AG10803 (cell line): ENCODE results near the gene CTXND2.
"Not testable (repeated sequence)": the region's sequence is repeated elsewhere in the genome, so short reads cannot be mapped to it uniquely, and the experiment has no call there.

ENCODE experiments used
- DNase-seq: peaks from one replicate; pipeline ENCODE4 v3.0.0; 2010; ENCODE audit warnings: low read depth
- H3K4me3 ChIP-seq: 2 replicates; pipeline ENCODE4 v1.5.1; 2011; ENCODE audit warnings: mild to moderate bottlenecking, low read length, control low read depth
- CTCF ChIP-seq: conservative IDR thresholded peaks from 2 replicates; pipeline ENCODE4 v1.5.1; 2011; ENCODE audit warnings: mild to moderate bottlenecking, low read length, control low read depth, inconsistent platforms

Gene CTXND2

GRCh38 chr1:150876119-150876454 lies 10.8 kb upstream of the CTXND2 start:
- peak; percentile 45 for DNase-seq
- TF ChIP-seq CTCF: no peak
- peak overlapping the region; percentile 85 for H3K4me3 ChIP-seq

- not testable (repeated sequence) for H3K4me3 ChIP-seq
- peak; percentile 2 for DNase-seq
Measured at GRCh38 chr1:150878931-150879330, 8.0 kb upstream of the CTXND2 start.

DNA sequence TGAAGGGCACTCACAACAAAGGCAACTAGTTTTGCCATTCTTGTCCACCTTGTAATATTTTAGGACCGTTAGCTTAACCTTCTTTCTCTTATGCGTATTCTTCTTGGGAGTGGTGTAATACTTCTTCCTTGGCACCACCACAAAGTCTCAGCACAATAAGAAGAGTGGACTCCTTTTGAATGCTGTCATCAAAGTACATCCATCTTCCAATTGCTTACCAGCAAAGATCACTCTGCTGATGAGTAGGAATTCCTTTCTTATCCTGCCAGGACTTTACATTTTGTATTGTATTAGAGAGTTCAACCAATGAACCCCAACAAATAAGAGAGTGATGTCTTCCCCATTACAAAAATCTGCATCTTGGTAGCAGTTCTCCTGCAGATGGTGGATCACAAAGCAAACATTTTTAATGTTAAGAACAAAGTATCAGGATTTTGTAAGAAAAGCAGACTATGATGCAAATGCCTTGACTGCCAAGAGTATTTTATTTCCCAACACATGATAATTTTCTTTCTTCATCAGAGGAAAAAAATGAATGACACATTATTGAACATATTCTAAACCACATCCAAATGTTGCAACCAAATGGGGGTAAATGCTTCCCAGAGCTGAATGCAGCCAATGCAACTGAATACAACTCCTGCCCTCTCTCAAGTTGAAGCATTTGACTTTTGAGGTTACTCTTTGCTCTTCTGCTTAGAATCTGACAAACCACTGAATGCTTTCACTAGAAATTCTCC lies 5.4 kb upstream of the CTXND2 start:
- DNase-seq: peak; percentile 98

GRCh38 chr1:150883121-150883520 lies 3.8 kb upstream of the CTXND2 start:
- not testable (repeated sequence) for H3K4me3 ChIP-seq, DNase-seq

More for the DNA sequence above, 5.4 kb upstream of the CTXND2 start:
- H3K4me3 ChIP-seq: peak overlapping the region; percentile 35
- no peak for TF ChIP-seq CTCF

DNA sequence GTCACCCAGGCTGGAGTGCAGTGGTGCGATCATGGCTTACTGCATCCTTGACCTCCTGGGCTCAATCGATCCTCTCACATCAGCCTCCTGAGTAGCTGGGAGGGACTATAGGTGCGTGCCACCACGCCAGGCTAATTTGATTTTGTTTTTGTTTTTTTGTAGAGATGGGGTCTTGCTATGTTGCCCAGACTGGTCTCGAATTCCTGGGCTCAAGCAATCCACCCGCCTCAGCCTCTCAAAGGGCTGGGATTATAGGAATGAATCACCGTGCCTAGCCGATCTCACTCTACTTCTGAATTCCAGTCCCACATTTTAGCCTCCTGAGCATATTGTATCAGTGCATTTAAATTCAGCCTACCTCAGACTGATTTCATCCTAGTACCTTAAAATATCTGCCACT lies 1.8 kb downstream of the CTXND2 start:
- TF ChIP-seq CTCF: no peak
- no peak for DNase-seq
- H3K4me3 ChIP-seq: no peak overlapping the region

- no peak for TF ChIP-seq CTCF
- no peak overlapping the region for H3K4me3 ChIP-seq
- DNase-seq: no peak
Measured at GRCh38 chr1:150890033-150890416, 3.1 kb downstream of the CTXND2 start.

DNA sequence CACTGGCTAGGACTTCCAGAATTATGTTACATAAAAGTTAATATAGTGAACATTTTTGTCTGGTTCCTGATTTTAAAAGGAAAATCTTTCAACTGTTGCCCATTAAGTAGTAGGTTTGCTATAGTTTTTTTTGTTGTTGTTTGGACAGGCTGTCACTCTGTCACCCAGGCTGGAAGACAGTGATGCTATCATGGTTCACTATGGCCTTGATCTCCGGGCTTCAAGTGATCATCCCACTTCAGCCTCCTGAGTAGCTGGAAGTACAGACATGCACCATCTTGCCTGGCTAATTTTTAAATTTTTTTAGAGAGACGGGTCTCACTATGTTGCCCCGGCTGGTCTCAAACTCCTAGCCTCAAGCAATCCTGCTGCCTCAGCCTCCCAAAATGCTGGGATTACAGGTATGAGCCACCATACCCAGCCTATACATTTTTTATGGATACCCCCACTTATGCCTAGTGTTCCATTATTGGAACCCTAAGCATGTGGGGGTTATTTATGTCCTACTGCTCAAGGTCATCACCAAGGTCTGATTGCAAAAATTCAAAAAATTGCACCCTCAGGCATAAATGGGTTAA lies 6.5 kb downstream of the CTXND2 start:
- TF ChIP-seq CTCF: no peak
- DNase-seq: no peak

DNA sequence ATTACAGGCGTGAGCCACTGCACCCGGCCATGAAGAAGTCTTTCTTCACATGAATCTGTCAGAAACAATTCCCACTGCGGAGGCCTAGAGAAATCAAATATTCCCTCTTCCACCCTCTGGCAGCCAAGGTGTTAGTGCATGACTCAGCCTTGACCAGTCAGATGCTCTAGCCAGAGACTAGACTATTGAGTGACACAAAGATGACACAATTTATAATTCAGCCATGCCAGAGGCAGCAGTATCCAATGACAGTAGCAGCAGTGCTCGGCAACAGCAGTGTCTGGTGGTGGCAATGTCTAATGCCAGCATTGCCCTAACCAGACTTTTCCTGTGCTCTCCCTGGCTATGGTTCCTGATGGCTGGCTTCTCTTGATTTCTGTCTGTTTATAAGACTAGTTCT lies 8.7 kb downstream of the CTXND2 start:
- peak; percentile 29 for DNase-seq
- TF ChIP-seq CTCF: no peak

More for the DNA sequence above, 6.5 kb downstream of the CTXND2 start:
- H3K4me3 ChIP-seq: no peak overlapping the region

GRCh38 chr1:150899795-150900194 lies 12.9 kb downstream of the CTXND2 start:
- DNase-seq, H3K4me3 ChIP-seq: not testable (repeated sequence)

More for the DNA sequence above, 8.7 kb downstream of the CTXND2 start:
- H3K4me3 ChIP-seq: no peak overlapping the region
